D721Med (cell line): ENCODE data around the gene ZNFX1.

Experiments used
- DNase-seq: peaks from one replicate; pipeline ENCODE4 v3.0.0; 2011; ENCODE audit warnings: low spot score; ENCODE audit not compliant: insufficient read length
- FAIRE-seq: peaks from 2 replicates; lab custom pipeline; 2011; peaks lifted over from hg19 to GRCh38; lab: Jason Lieb, UNC
- TF ChIP-seq, protein P1 (sequence below): IDR thresholded peaks from 2 replicates; pipeline ENCODE4 v1.5.1; 2012; ENCODE audit warnings: mild to moderate bottlenecking, control low read depth; ENCODE audit not compliant: insufficient read depth; ENCODE audit errors: missing control alignments

ZNFX1 gene

DNA sequence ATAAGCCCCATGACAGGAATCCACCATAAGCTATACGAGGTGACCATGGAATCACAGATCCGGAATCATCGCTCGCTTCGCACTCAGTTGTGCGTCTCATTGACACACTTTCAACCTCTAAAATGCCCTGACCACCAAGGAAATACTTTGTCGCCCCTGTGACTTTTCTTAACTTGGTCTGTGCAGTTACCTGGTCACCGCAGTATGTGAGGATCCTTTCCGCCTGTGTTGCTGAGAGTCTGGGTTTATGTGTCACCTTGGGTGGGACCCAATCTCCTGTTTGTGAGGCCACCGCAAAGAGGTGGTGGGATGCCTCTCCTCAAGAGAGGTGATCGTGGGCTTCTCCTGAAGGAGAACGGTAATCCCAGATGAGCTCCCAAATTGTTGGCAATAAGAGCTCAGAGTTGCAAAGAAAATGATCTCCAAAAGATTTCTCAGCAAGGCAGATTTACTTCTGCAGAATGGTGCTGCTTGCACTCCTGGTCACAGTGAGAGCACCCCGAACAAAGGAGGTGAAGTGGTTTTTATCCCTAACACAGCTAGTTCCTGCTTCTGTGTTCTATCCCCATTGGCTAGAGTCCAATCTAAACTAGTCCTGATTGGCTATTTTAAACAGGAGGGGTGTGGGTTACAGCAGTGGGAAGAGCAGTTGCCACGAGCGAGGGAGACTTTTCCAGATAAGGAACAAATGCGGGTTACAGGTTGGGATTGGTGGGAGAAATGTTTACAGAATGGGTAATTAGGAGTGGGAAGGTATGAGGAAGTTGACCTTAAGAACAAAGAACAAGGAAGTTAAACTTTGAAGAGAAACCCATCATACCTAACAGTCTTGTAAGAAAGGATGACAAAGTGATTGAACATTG lies 9.1 kb upstream of the ZNFX1 start:
- TF ChIP-seq, protein P1, sequence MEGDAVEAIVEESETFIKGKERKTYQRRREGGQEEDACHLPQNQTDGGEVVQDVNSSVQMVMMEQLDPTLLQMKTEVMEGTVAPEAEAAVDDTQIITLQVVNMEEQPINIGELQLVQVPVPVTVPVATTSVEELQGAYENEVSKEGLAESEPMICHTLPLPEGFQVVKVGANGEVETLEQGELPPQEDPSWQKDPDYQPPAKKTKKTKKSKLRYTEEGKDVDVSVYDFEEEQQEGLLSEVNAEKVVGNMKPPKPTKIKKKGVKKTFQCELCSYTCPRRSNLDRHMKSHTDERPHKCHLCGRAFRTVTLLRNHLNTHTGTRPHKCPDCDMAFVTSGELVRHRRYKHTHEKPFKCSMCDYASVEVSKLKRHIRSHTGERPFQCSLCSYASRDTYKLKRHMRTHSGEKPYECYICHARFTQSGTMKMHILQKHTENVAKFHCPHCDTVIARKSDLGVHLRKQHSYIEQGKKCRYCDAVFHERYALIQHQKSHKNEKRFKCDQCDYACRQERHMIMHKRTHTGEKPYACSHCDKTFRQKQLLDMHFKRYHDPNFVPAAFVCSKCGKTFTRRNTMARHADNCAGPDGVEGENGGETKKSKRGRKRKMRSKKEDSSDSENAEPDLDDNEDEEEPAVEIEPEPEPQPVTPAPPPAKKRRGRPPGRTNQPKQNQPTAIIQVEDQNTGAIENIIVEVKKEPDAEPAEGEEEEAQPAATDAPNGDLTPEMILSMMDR, result no peak
- FAIRE-seq (no peak), DNase-seq (no peak)

DNA sequence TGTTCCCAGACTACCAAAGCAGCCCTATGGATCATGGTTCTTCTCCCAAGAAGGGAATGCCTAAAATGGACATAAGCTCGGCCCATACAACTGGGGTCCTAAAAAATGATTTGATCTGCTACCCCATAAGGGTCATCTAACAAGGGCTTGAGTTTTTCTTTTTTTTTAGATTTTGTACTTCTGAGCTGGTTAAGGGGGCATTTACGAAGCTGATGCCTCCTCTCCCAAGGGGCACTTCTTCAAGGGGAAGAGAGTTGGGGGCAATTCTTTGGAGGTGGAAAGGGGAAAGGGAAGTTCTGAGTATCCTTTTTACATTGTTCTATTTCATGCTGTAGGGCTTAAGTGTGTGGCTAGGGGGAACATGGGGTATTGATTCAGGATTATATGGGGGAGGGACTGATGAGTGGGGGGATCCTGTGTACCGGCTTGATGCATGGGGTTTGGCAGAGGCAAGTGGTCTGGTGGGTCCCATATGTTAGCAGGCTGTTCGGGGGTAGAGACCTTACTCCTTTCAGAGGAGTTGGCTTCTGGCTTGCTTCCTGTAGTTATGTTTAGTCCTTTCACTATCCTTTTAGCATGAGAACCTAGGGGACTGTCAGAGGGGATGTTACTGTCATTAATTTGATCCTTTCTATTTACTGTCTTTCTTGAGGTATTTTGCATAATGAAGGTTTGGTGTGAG lies 8.1 kb upstream of the ZNFX1 start:
- FAIRE-seq (no peak), DNase-seq (no peak)
- TF ChIP-seq, protein P1, result no peak

DNA sequence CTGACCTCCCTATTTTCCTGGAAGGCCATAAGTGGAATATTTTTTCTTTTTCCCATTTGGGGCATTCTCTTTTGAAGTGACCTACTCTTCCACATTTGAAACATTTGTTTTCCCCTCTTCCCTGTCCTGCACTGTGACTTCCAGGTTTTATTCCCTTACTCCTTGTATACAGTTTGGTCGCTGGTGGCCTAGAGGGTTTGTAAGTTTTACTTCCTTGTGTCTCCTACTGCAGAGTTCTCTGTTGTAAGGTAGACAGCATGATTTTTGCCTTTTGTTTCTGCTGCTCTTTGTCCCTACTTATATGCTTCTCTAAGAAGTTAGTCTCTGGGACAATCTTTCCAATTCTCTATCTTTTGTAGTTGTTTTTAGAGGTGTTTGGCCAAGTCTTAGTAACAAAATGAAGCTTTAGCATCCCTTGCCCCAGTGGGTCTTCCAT lies 7.4 kb upstream of the ZNFX1 start:
- TF ChIP-seq, protein P1, result no peak
- DNase-seq (no peak), FAIRE-seq (no peak)

DNA sequence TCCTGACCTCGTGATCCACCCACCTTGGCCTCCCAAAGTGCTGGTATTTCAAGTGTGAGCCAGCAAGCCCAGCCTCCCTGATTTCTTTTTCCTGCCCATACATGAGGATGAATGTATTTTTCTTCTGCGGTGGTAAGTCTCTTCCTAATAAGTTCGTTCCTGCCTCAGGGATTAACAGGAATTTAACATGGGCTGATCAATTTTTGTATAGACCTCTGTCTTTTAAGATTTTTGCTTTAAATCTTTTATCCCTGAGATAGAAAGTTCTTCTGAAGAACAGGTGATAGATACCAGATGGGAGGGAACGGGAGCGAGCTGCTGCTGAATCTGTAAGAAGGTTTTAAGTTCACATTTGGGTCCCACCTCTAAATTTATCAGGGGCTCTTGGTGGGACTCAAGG lies 7.0 kb upstream of the ZNFX1 start:
- DNase-seq (no peak), FAIRE-seq (no peak)
- TF ChIP-seq, protein P1, result no peak

DNA sequence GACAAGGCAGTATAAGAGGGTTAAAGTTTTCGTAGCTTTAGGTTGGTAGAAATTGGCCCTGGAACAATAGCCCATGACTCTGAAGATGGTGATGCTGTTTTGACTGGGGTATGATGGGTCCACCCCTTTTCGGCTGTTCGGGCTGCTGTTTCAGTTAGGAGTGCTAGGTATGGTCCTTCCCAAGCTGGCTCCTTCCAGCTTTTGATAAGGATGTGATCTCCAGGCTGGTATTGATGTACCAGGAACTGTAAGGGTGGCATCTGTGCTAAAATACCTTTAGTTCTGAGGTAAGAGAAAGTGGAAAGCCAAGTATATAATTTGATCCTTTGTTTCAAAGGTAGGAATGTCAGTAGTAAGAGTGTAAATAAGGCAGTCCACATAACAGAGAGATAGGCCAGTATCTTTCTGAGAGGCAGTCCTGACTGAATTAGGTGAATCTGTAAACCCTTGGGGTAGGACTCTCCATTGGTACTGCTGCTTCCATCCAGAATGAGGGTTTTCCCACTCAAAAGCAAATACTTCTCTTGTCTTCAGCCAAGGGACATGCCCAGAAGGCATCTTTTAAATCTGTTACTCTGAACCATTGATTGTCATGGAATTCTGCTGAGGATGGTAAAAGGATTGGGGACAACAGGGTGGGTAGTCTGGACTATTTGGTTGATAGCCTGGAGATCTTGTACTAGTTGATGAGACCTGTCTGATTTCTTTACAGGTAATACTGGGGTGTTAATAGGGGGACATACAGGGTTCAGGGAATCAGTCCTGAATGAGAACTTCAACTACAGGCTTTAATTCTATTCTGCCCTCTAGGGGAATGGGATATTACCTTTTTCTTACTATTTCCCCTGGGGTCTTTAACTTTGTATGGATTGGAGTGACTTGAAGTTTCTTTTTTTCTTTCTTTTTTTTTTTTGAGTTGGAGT lies 6.1 kb upstream of the ZNFX1 start:
- no peak for FAIRE-seq
- DNase-seq, result no peak
- TF ChIP-seq, protein P1, result no peak

DNA sequence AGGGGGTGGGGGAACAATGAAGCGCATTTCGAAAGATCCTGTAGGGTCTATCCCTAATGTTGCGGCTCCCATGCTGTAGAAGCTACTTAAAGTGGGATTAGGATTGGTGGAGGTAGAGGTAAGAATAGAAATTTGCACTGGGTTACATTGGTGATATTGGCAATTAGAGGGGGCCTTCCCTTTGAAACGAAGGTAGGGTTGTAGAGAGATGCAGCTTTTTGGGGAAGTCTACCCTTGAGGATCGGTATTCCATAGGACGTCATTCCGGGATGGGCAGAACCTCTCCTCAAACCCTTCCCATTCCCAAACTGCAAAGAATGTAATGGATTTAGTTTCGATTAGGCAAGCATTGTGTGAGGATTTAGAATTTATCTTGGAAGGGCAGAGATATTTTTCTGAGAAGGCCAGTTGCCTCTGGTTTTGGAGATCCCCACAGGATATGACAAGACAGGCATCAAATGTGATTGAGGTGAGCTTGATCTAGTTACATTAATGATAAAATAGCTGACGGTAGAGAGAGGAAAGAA lies 5.4 kb upstream of the ZNFX1 start:
- FAIRE-seq, result no peak
- DNase-seq, result no peak
- TF ChIP-seq, protein P1, result no peak
